NCI-H82 (cell line): ENCODE measurements around the gene DUOX1.

Experiments
- DNase-seq: peaks from one replicate; lab custom pipeline; 2025; lab: John Stamatoyannopoulos, UW

The DUOX1 gene

GRCh38 chr15:45106002-45106790, 23.6 kb upstream of the DUOX1 start:
- no peak for DNase-seq

- no peak for DNase-seq
Measured at GRCh38 chr15:45107941-45108630, 21.7 kb upstream of the DUOX1 start.

GRCh38 chr15:45110256-45110820, 19.5 kb upstream of the DUOX1 start:
- DNase-seq = peak; percentile 18

- peak; percentile 11 for DNase-seq
Measured at GRCh38 chr15:45111390-45112142, 18.2 kb upstream of the DUOX1 start.

- peak; percentile 49 for DNase-seq
Measured at GRCh38 chr15:45112143-45112590, 17.6 kb upstream of the DUOX1 start.

GRCh38 chr15:45112591-45113379, 17.0 kb upstream of the DUOX1 start:
- DNase-seq = peak; percentile 49

- DNase-seq = no peak
Measured at GRCh38 chr15:45113380-45113990, 16.3 kb upstream of the DUOX1 start.

- no peak for DNase-seq
Measured at GRCh38 chr15:45114076-45114750, 15.6 kb upstream of the DUOX1 start, which contains the start of the genes DUOX2 and DUOXA2. TSS of gene DUOX2 (minus strand) at chr15:45114172. CDS start at chr15:45113411, 761 bp downstream. TSS of gene DUOXA2 (plus strand) at chr15:45114326. CDS start at chr15:45114606, 280 bp downstream.

- DNase-seq = no peak
Measured at GRCh38 chr15:45114751-45115085, 15.1 kb upstream of the DUOX1 start.

GRCh38 chr15:45115312-45115820, 14.4 kb upstream of the DUOX1 start:
- no peak for DNase-seq

- DNase-seq = no peak
Measured at GRCh38 chr15:45116006-45116481, 13.8 kb upstream of the DUOX1 start.

GRCh38 chr15:45116482-45117307, 13.1 kb upstream of the DUOX1 start:
- no peak for DNase-seq

GRCh38 chr15:45117308-45118130, 12.3 kb upstream of the DUOX1 start:
- DNase-seq = no peak

GRCh38 chr15:45118131-45118588, 11.6 kb upstream of the DUOX1 start:
- DNase-seq = peak; percentile 95

GRCh38 chr15:45118996-45119395, 10.8 kb upstream of the DUOX1 start:
- no peak for DNase-seq

- DNase-seq = no peak
Measured at GRCh38 chr15:45120081-45120972, 9.5 kb upstream of the DUOX1 start.

GRCh38 chr15:45121020-45121419, 8.8 kb upstream of the DUOX1 start:
- no peak for DNase-seq
